ENCODE measurements around the gene LRRC37A2. TPM values are rescaled to one million over a fixed set of nuclear protein-coding genes. Genes with fewer than 3 reads are reported as not detected.
"Not testable (repeated sequence)": the region's sequence is repeated elsewhere in the genome, so short reads cannot be mapped to it uniquely, and the experiment has no call there.

LRRC37A2 gene
- total RNA-seq = 10 to 100 TPM in 2 of 4 donors, 1 to 10 TPM in 2; 8.6 to 16.0 (median 10.8) TPM

GRCh38 chr17:46512168-46512567, at the start of gene LRRC37A2:
Gene LRRC37A2, plus strand, starts transcription at chr17:46512468. Its CDS starts 245 bp downstream, at chr17:46512713.
- TF ChIP-seq, protein P1, sequence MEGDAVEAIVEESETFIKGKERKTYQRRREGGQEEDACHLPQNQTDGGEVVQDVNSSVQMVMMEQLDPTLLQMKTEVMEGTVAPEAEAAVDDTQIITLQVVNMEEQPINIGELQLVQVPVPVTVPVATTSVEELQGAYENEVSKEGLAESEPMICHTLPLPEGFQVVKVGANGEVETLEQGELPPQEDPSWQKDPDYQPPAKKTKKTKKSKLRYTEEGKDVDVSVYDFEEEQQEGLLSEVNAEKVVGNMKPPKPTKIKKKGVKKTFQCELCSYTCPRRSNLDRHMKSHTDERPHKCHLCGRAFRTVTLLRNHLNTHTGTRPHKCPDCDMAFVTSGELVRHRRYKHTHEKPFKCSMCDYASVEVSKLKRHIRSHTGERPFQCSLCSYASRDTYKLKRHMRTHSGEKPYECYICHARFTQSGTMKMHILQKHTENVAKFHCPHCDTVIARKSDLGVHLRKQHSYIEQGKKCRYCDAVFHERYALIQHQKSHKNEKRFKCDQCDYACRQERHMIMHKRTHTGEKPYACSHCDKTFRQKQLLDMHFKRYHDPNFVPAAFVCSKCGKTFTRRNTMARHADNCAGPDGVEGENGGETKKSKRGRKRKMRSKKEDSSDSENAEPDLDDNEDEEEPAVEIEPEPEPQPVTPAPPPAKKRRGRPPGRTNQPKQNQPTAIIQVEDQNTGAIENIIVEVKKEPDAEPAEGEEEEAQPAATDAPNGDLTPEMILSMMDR (IDR thresholded peaks at IDR 0.05; ENCODE audit: low read depth) = not testable (repeated sequence)

DNA sequence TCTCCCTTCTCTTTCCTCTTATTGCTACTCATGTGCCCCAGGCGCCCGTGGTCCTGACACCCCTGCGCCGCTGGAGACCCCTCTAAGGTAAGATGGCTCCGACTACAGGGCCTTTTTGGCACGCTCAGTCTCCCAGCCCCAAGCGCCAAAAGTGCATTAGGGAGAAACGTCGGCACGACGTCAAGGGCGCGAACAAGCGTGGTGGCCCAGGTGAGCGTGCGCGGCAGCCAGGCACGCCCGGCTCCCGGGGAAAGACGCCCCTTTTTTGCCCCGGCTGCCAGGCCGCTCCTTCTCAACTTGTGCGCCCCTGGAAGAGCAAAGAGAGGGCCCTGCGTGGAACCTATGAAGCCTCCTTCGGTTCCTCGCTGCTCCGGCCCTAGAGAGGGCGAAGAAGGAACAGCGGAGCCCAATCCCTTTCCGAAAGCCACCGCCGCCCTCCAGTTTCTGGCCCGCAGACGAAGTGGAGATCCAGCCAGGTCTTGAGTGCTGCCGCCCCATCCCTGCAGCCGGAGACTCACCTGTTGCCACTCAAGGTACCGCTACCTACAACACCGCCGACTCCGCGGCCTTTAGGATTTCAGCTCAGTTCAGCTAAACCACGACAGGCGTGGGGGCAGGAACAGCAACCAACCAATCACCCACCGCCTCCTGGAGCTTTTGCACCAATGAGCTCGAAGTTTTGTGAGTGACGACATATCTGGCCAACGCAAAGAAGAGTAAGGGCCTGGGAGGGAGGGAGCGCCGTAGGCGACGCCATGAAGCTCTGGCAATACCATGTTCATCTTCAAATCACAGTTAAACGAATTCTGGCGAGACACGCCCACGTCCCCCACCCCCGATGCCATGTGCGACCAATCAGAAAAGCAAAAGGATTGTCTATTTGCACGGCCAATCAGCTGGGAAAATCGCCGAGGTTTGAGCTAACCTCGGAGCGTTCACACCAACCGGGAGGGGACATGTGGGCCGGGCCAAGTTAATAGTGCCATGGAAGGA, 67.1 kb downstream of the LRRC37A2 start, which contains the start of gene ARL17A:
Gene ARL17A, minus strand, starts transcription at position 609 of the 993 bp plus-strand sequence. CDS start 3,369 bp downstream, outside the sequence.
- TF ChIP-seq, protein P1 (IDR thresholded peaks at IDR 0.05; ENCODE audit: low read depth) = not testable (repeated sequence)

GRCh38 chr17:46590157-46591146, 78.2 kb downstream of the LRRC37A2 start, which contains the start of gene NSF:
Gene NSF, plus strand, starts transcription at chr17:46590669. Its CDS starts 107 bp downstream, at chr17:46590776.
- TF ChIP-seq, protein P1 (IDR thresholded peaks at IDR 0.05; ENCODE audit: low read depth) = not testable (repeated sequence)

Small RNA genes within 50 kb of the gene (small RNA-seq; reads per million reads assigned to genes)
- not detected for gene RN7SL199P

Other genes starting within 250 kb of the LRRC37A2 start
- 1 to 10 TPM in 2 of 4 donors, under 1 TPM in 2; 0.85 to 3.4 (median 1.7) TPM for gene LRRC37A, start 217.3 kb upstream of the LRRC37A2 start, total RNA-seq
- gene ARL17B, start 150.7 kb upstream of the LRRC37A2 start, total RNA-seq = 10 to 100 TPM; 11.7 to 21.8 (median 14.1) TPM
- 1 to 10 TPM; 4.4 to 9.0 (median 7.3) TPM for gene ARL17A, start 67.2 kb downstream of the LRRC37A2 start, total RNA-seq
- gene NSF, start 78.2 kb downstream of the LRRC37A2 start, total RNA-seq = 10 to 100 TPM; 15.1 to 26.3 (median 19.3) TPM

Measured in subcutaneous adipose tissue (tissue), 4 donors.